ENCODE measurements around the gene SLC5A5. TPM values are rescaled to one million over a fixed set of nuclear protein-coding genes. Genes with fewer than 3 reads are reported as not detected.

SLC5A5 gene
- total RNA-seq, 4 donors from 2014 or later = not detected

DNA sequence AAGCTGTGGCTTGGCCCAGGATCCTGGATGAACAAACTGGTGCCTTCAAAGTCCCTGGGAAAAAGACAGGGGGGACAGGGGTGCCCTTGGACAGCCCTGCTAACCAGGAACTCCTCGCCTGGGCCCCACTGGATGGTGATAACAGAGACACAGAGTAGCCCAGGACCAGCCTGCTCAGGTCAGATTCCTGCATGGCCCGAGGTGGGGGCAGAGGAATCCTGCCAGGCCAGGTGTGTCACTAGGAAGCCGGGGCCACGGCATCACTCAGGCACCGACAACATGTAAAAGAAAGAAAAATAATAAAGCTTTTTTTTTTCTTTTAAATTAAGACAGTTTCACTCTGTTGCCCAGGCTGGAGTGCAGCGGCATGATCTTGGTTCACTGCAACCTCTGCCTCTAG, 17.7 kb upstream of the SLC5A5 start:
- Histone ChIP-seq H3K27me3 (no peaks in the 10 kb centered on the region), H3K9me3 (no peaks in the 10 kb centered on the region), H3K27ac (no peak overlapping the region), H3K4me3 (no peak overlapping the region), H3K36me3 (no peaks in the 10 kb centered on the region), H3K4me1 (peaks cover 2% of the 10 kb centered on the region)
- no peak for TF ChIP-seq EP300 (IDR thresholded peaks at IDR 0.05)
- no peak for TF ChIP-seq POLR2AphosphoS5 (IDR thresholded peaks at IDR 0.05)
- TF ChIP-seq, protein P1, sequence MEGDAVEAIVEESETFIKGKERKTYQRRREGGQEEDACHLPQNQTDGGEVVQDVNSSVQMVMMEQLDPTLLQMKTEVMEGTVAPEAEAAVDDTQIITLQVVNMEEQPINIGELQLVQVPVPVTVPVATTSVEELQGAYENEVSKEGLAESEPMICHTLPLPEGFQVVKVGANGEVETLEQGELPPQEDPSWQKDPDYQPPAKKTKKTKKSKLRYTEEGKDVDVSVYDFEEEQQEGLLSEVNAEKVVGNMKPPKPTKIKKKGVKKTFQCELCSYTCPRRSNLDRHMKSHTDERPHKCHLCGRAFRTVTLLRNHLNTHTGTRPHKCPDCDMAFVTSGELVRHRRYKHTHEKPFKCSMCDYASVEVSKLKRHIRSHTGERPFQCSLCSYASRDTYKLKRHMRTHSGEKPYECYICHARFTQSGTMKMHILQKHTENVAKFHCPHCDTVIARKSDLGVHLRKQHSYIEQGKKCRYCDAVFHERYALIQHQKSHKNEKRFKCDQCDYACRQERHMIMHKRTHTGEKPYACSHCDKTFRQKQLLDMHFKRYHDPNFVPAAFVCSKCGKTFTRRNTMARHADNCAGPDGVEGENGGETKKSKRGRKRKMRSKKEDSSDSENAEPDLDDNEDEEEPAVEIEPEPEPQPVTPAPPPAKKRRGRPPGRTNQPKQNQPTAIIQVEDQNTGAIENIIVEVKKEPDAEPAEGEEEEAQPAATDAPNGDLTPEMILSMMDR (IDR thresholded peaks at IDR 0.05) = no peak
- no peak for DNase-seq (ENCODE audit: low spot score in 2 of 2)
- WGBS = 72% methylated on average over 6 of the region's 6 CpGs

DNA sequence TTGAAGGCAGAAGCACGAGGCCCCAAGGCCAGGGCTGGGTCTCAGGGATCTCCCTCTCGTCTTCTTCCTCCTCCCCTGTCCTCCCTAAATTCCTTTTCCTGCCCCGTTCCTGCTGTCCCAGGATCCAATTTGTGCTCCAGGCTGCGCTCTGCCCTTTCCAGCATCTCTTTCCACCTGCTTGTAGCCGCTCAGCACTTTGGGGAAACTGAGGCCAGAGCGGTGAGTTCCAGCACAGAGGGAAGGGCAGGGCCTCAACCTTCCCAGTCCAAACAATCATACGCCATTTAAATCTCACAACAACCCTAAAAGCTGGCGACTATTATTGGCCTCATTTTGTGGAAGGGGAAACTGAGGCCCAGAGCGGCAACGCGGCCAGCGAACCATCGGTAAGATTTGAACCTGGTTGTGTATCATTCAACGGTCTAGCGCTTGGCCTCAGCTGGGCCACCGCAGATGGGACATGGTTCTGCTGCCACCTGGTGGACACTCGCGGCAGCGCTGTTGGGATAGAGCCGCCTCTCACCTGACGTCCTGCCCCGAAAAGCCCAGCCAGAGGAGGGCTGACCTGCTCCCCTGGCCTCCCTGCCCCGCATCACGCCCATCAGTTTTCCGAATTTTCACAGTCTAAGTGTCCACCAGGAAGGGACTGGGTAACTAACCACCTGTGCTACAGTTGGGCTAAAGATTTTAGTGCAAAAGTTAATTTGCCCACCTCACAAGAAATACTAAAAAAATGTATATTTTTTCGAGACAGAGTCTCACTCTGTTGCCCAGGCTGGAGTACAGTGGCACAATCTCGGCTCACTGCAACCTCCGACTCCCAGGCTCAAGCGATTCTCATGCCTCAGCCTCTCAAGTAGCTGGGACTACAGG, 16.2 kb upstream of the SLC5A5 start:
- H3K27ac ChIP-seq = no peak overlapping the region
- WGBS = 13% methylated on average over 29 of the region's 29 CpGs
- H3K4me3 ChIP-seq = no peak overlapping the region
- H3K27me3 ChIP-seq = no peaks in the 10 kb centered on the region
- H3K4me1 ChIP-seq = peaks cover 8% of the 10 kb centered on the region
- no peaks in the 10 kb centered on the region for H3K9me3 ChIP-seq
- TF ChIP-seq POLR2A (IDR thresholded peaks at IDR 0.05) (no peak), POLR2AphosphoS5 (IDR thresholded peaks at IDR 0.05) (no peak), EP300 (IDR thresholded peaks at IDR 0.05) (no peak)
- TF ChIP-seq, protein P1 (IDR thresholded peaks at IDR 0.05) = peak; percentile 91 to 97
- H3K36me3 ChIP-seq = no peaks in the 10 kb centered on the region
- DNase-seq (ENCODE audit: low spot score in 2 of 2) = peak; percentile 89 to 93

DNA sequence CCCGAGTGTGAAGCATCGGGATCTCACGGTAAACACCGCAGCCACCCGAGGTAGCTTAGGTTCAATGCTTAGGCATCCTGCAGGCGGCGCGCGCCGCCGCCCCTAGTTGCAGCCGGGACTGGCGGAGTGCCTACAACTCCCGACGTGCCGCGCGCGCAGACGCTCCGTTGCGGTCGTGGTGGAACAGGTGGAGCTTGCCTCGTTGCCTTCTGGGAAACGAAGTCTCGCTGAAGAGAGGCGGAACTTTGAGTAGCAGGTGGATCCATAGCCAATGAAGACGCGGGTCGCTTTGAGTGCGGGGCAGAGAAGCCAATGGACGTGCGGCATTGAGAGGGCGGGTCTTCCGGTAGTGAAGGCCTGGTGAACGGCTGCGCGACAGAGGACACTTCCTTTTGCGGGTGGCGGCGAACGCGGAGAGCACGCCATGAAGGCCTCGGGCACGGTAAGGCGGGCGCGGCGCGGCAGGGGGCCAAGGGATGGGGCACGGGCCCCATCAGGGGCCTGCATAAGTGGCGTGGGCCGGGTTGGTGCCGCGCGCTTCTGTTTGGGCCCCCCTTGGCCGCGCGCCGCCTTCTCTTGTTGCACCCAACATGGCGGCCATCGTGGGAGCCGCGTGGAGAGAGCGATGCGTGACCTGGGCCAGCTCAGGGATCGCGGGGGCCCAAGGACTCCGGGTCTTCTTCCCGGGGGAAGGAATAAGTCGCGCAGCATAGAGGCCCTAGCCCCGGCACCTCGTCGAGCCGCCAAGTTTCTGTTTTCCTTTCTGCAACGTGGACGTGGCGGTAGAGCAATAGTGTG, 12.0 kb upstream of the SLC5A5 start, which contains the start of gene RPL18A:
Gene RPL18A (plus strand): TSS at position 378 of the 798 bp plus-strand sequence. CDS start 47 bp downstream, at position 425.
- peak; percentile 99 for DNase-seq (ENCODE audit: low spot score in 2 of 2)
- 0% methylated on average over 13 of the region's 80 CpGs for WGBS
- Histone ChIP-seq H3K27ac (peak within 1 kb of the TSS; percentile 89), H3K9me3 (no peaks in the 10 kb centered on the region), H3K27me3 (no peaks in the 10 kb centered on the region), H3K4me3 (peak within 1 kb of the TSS; percentile 94), H3K36me3 (peaks cover 35% of the 10 kb centered on the region), H3K4me1 (peaks cover 28% of the 10 kb centered on the region)
- TF ChIP-seq, protein P1 (IDR thresholded peaks at IDR 0.05) = peak; percentile 86 to 89
- TF ChIP-seq POLR2A (IDR thresholded peaks at IDR 0.05) = peak; percentile 91 to 95
- no peak for TF ChIP-seq EP300 (IDR thresholded peaks at IDR 0.05)
- peak; percentile 88 to 97 (median 92) for TF ChIP-seq POLR2AphosphoS5 (IDR thresholded peaks at IDR 0.05)

DNA sequence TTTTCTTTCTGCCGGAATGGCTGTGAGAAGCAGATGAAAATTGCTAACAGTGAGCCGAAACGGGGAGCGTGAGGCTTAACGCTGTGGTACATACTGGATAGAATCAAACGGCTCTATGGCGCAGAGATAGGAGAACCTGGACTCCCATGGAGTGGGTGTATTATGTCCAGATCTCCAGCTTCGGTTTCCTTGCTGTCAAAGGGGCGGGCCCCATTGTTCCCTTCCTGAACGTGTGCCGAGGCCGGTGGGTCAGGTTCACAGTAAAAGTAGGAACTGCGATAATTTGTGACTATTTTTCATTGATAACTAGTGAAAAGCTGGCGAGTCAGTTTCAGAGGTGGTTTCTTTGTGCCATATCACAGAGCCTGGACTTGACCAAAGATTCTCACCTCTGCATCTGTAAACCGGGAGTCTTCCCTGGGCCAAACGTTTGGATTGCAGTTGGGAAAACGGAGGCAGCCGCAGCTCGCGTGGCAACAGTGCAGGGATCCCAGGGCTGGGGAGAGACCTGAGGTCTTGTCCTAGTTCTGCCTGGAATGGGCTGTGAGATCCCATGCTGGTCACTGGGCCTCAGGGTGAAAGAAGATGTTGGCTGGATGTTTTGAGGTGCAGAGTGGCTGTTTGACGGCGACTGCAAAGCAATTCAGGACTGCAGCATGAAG, 11.3 kb upstream of the SLC5A5 start:
- no peak for DNase-seq (ENCODE audit: low spot score in 2 of 2)
- peak overlapping the region; percentile 89 for H3K27ac ChIP-seq
- WGBS = 0% methylated on average over 22 of the region's 22 CpGs
- H3K4me1 ChIP-seq = peaks cover 29% of the 10 kb centered on the region
- TF ChIP-seq, protein P1 (IDR thresholded peaks at IDR 0.05) = no peak
- TF ChIP-seq EP300 (IDR thresholded peaks at IDR 0.05) (no peak), POLR2A (IDR thresholded peaks at IDR 0.05) (no peak), POLR2AphosphoS5 (IDR thresholded peaks at IDR 0.05) (no peak)
- H3K4me3 ChIP-seq = peak overlapping the region; percentile 94
- H3K36me3 ChIP-seq = peaks cover 42% of the 10 kb centered on the region
- no peaks in the 10 kb centered on the region for H3K9me3 ChIP-seq
- no peaks in the 10 kb centered on the region for H3K27me3 ChIP-seq

Measured in suprapubic skin (tissue), 4 donors.